ENCODE data around the gene CD7. TPM values are rescaled to one million over a fixed set of nuclear protein-coding genes. Genes with fewer than 3 reads are reported as not detected.

The CD7 gene
- total and polyA plus RNA-seq, 9 of the 15 experiments (the other 6 are each of a cell fraction or from before 2014, with no cell fraction given) = 0.21 to 0.35 TPM; not detected in 7

- TF ChIP-seq ZNF318 (IDR thresholded peaks at IDR 0.05; ENCODE audit: borderline replicate concordance in 1 of 2, low read depth in 1 of 2) (no peak), MTA2 (IDR thresholded peaks at IDR 0.05; ENCODE audit: low read depth) (no peak), TAF1 (IDR thresholded peaks at IDR 0.05; ENCODE audit: control insufficient read depth, extremely low read depth, insufficient read depth, low read length, severe bottlenecking) (no peak), BHLHE40 (IDR thresholded peaks at IDR 0.05; ENCODE audit: low read length) (0 out of 2 replicates have a peak, but pooled peaks have one; percentile 25), PHF20 (IDR thresholded peaks at IDR 0.05; ENCODE audit: partially characterized antibody) (no peak), ZNF518B (CRISPR knock-in tag; IDR thresholded peaks at IDR 0.05) (no peak), NR2F6 (CRISPR knock-in tag; IDR thresholded peaks at IDR 0.05) (no peak), ZNF347 (CRISPR knock-in tag; IDR thresholded peaks at IDR 0.05; ENCODE audit: low read depth) (0 out of 2 replicates have a peak, but pooled peaks have one; percentile 24), ARHGAP35 (IDR thresholded peaks at IDR 0.05; ENCODE audit: partially characterized antibody) (no peak), MAX (CRISPR knock-in tag; IDR thresholded peaks at IDR 0.05) (peak; percentile 34), DPF2 (IDR thresholded peaks at IDR 0.05) (0 out of 2 replicates have a peak, but pooled peaks have one; percentile 11), ELK3 (CRISPR knock-in tag; IDR thresholded peaks at IDR 0.05) (no peak)
Measured at GRCh38 chr17:82346342-82347300, 29.2 kb upstream of the CD7 start (continued).

Measured in K562 (cell line).